ENCODE data around the gene ADRA2A.

Gene ADRA2A

GRCh38 chr10:111113238-111113960 is 36.6 kb downstream of the ADRA2A start:
- DNase-seq, result no peak

- DNase-seq, result no peak
These were observed 37.3 kb downstream of the ADRA2A start for GRCh38 chr10:111113961-111114757.

- no peak for DNase-seq
These were observed 38.1 kb downstream of the ADRA2A start for GRCh38 chr10:111114758-111115500.

GRCh38 chr10:111116211-111116610 is 39.4 kb downstream of the ADRA2A start:
- no peak for DNase-seq

GRCh38 chr10:111116762-111117445 is 40.1 kb downstream of the ADRA2A start:
- DNase-seq, result no peak

GRCh38 chr10:111117528-111118277 is 40.9 kb downstream of the ADRA2A start:
- DNase-seq, result no peak

GRCh38 chr10:111118758-111119157 is 41.9 kb downstream of the ADRA2A start:
- DNase-seq, result no peak

GRCh38 chr10:111119637-111120036 is 42.8 kb downstream of the ADRA2A start:
- DNase-seq, result no peak

GRCh38 chr10:111122127-111122526 is 45.3 kb downstream of the ADRA2A start:
- DNase-seq, result no peak

- DNase-seq, result no peak
These were observed 47.1 kb downstream of the ADRA2A start for GRCh38 chr10:111123883-111124282.

GRCh38 chr10:111125102-111125501 is 48.3 kb downstream of the ADRA2A start:
- DNase-seq, result no peak

GRCh38 chr10:111126077-111126476 is 49.2 kb downstream of the ADRA2A start:
- DNase-seq, result no peak

GRCh38 chr10:111127081-111127848 is 50.4 kb downstream of the ADRA2A start:
- DNase-seq, result no peak

GRCh38 chr10:111128331-111129180 is 51.7 kb downstream of the ADRA2A start:
- no peak for DNase-seq

GRCh38 chr10:111129363-111129762 is 52.5 kb downstream of the ADRA2A start:
- no peak for DNase-seq

GRCh38 chr10:111130471-111130870 is 53.6 kb downstream of the ADRA2A start:
- no peak for DNase-seq

Measured in activated CD4-positive, alpha-beta T cell treated with anti-CD3 and anti-CD28 coated beads, Interleukin-2, amount 50 U/mL, for 4 hours (primary cell).